Measurements from ENCODE around the gene FSCN2.

Gene FSCN2

DNA sequence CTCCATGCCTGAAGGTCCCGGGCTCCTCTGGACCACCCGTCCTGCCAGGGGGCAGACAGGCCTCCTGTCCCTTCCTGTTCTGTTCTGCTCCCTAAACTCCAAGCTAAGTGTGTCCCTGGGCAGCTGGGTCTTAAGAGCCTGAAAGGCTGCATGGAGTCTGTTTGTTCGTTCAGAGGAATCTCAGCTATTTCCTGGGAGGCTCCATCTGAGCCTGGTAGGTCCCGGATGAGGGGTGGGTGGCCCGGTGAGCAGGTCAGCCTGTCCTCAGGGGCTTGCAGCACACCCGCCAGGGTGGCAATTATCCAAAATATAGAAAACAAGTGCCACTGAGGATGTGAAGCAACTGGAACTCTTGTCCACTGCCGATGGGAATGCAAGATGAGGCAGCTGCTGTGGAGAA is 28.1 kb upstream of the FSCN2 start:
- Mint-ChIP-seq H3K36me3 (ENCODE audit: low read depth) (no peaks in the 10 kb centered on the region), H3K4me1 (ENCODE audit: low read depth) (no peaks in the 10 kb centered on the region), H3K9me3 (no peaks in the 10 kb centered on the region), H3K27ac (no peak overlapping the region), H3K27me3 (ENCODE audit: low read depth) (peaks cover 30% of the 10 kb centered on the region), H3K4me3 (no peak overlapping the region)

GRCh38 chr17:81502471-81503017 is 25.6 kb upstream of the FSCN2 start:
- H3K36me3 Mint-ChIP-seq (ENCODE audit: low read depth): peaks cover under 1% of the 10 kb centered on the region
- no peak overlapping the region for H3K4me3 Mint-ChIP-seq
- H3K9me3 Mint-ChIP-seq: no peaks in the 10 kb centered on the region
- H3K27me3 Mint-ChIP-seq (ENCODE audit: low read depth): peaks cover 29% of the 10 kb centered on the region
- H3K4me1 Mint-ChIP-seq (ENCODE audit: low read depth): peaks cover 1% of the 10 kb centered on the region
- no peak overlapping the region for H3K27ac Mint-ChIP-seq

DNA sequence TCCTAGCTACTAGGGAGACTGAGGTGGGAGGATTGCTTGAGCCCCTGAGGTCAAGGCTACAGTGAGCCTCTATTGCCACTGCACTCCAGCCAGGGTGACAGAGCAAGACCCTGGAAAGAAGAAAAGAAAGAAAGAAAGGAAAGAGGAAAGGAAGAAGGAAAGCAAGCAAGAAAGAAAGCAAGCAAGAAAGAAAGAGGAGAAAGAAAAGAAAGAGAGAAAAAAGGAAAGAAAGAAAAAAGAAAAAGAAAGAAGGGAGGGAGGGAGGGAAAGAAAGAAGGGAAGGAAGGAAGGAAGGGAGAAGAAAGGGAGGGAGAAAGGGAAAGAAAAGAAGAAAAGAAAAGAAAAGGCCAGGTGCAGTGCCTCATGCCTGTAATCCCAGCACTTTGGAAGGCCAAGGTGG is 24.6 kb upstream of the FSCN2 start:
- no peak overlapping the region for H3K27ac Mint-ChIP-seq
- peaks cover 29% of the 10 kb centered on the region for H3K27me3 Mint-ChIP-seq (ENCODE audit: low read depth)
- no peaks in the 10 kb centered on the region for H3K9me3 Mint-ChIP-seq
- H3K4me3 Mint-ChIP-seq: no peak overlapping the region
- peaks cover 9% of the 10 kb centered on the region for H3K36me3 Mint-ChIP-seq (ENCODE audit: low read depth)
- H3K4me1 Mint-ChIP-seq (ENCODE audit: low read depth): peaks cover 4% of the 10 kb centered on the region

DNA sequence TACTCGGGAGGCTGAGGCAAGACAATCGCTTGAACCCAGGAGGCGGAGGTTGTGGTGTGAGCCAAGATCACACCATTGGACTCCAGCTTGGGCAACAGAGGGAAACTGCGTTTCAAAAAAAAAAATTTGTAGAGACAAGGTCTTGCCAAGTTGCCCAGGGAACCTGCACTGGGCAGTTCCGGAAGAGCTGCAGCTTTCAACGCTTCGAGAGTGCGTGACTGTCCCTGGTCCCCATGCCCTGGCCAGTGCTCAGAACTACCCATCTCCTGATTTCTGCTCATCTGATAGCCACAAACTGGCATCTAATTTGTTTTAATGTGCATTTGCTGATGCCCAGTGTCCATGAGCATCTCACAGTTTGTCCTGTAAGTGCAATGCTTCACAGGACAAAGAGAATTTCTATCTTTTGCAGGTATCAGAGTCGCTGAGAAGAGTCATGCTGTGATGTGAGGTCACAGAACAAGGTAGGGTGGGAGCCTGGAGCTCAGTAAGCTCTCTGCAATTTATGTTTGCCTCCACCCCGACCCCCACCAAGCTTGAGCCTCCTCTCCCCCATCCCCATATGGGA is 19.5 kb upstream of the FSCN2 start:
- H3K4me1 Mint-ChIP-seq (ENCODE audit: low read depth): peaks cover 20% of the 10 kb centered on the region
- H3K27me3 Mint-ChIP-seq (ENCODE audit: low read depth): peaks cover 12% of the 10 kb centered on the region
- H3K4me3 Mint-ChIP-seq: peak overlapping the region; percentile 96
- H3K27ac Mint-ChIP-seq: peak overlapping the region; percentile 86
- H3K36me3 Mint-ChIP-seq (ENCODE audit: low read depth): peaks cover 45% of the 10 kb centered on the region
- no peaks in the 10 kb centered on the region for H3K9me3 Mint-ChIP-seq

DNA sequence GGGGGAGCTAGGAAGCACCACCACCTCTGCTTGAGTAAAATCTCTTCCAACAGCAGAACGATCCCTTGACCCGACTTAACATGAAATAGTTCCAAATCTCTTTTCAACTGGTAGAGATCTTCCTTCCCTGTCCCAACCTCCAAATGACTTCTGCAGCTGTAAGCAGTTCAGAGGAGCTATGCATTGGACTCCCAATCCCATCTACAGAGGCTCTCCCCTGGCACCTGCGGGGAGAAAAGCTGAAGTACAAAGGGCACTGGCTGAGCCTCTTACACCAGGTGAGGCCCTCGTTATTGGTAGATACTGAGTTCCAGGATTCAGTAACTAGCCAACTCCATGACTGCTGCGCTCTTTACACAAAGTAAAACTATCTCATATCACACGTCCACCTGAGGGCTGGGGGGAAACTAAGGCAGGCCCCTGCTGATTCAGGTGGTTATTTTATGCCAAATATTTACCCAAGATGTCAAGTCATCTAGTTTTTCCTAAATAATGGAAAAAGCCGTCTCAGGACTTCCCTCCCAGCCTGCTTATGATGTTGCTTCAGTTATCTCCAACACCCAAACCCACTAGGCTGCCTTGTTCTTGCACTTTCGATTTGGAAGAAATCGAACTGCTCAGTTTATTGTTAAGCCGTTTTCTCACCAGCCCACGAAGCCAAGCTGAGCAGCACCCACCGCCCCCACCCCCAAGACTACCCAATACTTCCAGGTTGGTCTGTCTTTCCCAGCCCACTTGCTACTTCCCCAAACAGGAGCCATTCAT is 18.8 kb upstream of the FSCN2 start:
- Mint-ChIP-seq H3K27ac (peak overlapping the region; percentile 86), H3K9me3 (no peaks in the 10 kb centered on the region), H3K27me3 (ENCODE audit: low read depth) (peaks cover 7% of the 10 kb centered on the region), H3K4me3 (peak overlapping the region; percentile 96), H3K36me3 (ENCODE audit: low read depth) (peaks cover 45% of the 10 kb centered on the region), H3K4me1 (ENCODE audit: low read depth) (peaks cover 20% of the 10 kb centered on the region)

DNA sequence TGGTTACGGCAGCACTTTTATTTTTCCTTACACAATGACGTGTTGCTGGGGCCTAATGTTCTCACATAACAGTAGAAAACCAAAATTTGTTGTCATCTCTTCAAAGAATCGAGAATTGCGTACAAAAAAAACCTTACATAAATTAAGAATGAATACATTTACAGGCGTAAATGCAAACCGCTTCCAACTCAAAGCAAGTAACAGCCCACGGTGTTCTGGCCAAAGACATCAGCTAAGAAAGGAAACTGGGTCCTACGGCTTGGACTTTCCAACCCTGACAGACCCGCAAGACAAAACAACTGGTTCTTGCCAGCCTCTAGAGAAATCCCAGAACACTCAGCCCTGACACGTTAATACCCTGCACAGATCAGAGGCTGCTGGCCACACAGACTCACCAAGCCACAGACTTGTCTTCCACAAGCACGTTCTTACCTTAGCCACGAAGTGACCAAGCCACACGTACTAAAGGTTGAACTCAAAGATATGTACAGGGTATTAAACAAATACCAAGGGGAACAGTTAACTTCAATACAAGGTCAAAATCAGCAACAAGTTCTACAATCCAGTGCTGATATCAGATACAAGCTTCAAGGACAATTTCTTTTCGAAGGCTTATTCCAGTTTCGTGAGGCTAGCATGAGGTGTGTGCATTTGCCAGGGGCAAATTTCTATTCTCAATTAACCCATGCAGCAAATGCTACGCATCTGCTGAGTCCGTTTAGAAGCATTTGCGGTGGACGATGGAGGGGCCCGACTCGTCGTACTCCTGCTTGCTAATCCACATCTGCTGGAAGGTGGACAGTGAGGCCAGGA is 18.0 kb upstream of the FSCN2 start:
- H3K27me3 Mint-ChIP-seq (ENCODE audit: low read depth): peaks cover 3% of the 10 kb centered on the region
- H3K9me3 Mint-ChIP-seq: no peaks in the 10 kb centered on the region
- peak overlapping the region; percentile 96 for H3K4me3 Mint-ChIP-seq
- peaks cover 20% of the 10 kb centered on the region for H3K4me1 Mint-ChIP-seq (ENCODE audit: low read depth)
- peaks cover 45% of the 10 kb centered on the region for H3K36me3 Mint-ChIP-seq (ENCODE audit: low read depth)
- H3K27ac Mint-ChIP-seq: peak overlapping the region; percentile 86

DNA sequence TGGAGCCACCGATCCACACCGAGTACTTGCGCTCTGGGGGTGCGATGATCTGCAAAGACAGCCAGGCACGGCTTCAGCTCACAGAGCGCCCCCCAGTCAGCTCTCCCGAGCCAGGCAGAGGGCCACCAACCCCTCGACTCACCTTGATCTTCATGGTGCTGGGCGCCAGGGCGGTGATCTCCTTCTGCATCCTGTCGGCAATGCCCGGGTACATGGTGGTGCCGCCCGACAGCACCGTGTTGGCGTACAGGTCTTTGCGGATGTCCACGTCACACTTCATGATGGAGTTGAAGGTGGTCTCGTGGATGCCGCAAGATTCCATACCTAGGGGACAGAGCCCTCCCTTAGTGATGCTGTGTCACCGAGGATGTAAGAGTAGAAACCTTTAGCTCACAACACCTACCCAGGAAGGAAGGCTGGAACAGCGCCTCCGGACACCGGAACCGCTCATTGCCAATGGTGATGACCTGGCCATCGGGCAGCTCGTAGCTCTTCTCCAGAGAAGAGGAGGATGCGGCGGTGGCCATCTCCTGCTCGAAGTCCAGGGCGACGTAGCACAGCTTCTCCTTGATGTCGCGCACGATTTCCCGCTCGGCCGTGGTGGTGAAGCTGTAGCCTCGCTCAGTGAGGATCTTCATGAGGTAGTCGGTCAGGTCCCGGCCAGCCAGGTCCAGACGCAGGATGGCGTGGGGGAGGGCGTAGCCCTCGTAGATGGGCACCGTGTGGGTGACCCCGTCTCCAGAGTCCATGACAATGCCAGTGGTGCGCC is 17.2 kb upstream of the FSCN2 start:
- Mint-ChIP-seq H3K36me3 (ENCODE audit: low read depth) (peaks cover 45% of the 10 kb centered on the region), H3K4me1 (ENCODE audit: low read depth) (peaks cover 20% of the 10 kb centered on the region), H3K27ac (peak overlapping the region; percentile 86), H3K9me3 (no peaks in the 10 kb centered on the region), H3K27me3 (ENCODE audit: low read depth) (no peaks in the 10 kb centered on the region), H3K4me3 (peak overlapping the region; percentile 96)

GRCh38 chr17:81511554-81511803 is 16.7 kb upstream of the FSCN2 start:
- H3K4me3 Mint-ChIP-seq: peak overlapping the region; percentile 96
- H3K27me3 Mint-ChIP-seq (ENCODE audit: low read depth): no peaks in the 10 kb centered on the region
- H3K27ac Mint-ChIP-seq: peak overlapping the region; percentile 86
- H3K4me1 Mint-ChIP-seq (ENCODE audit: low read depth): peaks cover 22% of the 10 kb centered on the region
- peaks cover 45% of the 10 kb centered on the region for H3K36me3 Mint-ChIP-seq (ENCODE audit: low read depth)
- H3K9me3 Mint-ChIP-seq: no peaks in the 10 kb centered on the region

- Mint-ChIP-seq H3K4me1 (ENCODE audit: low read depth) (peaks cover 25% of the 10 kb centered on the region), H3K9me3 (no peaks in the 10 kb centered on the region), H3K27me3 (ENCODE audit: low read depth) (no peaks in the 10 kb centered on the region), H3K4me3 (peak overlapping the region; percentile 96), H3K36me3 (ENCODE audit: low read depth) (peaks cover 45% of the 10 kb centered on the region), H3K27ac (peak overlapping the region; percentile 86)
Observed at GRCh38 chr17:81511804-81512561, 16.2 kb upstream of the FSCN2 start.

GRCh38 chr17:81512562-81513371 is 15.4 kb upstream of the FSCN2 start, which contains the start of gene ACTG1:
Gene ACTG1, minus strand, starts transcription at chr17:81512799. Its CDS starts 445 bp downstream, at chr17:81512354.
- no peaks in the 10 kb centered on the region for H3K27me3 Mint-ChIP-seq (ENCODE audit: low read depth)
- H3K9me3 Mint-ChIP-seq: no peaks in the 10 kb centered on the region
- H3K27ac Mint-ChIP-seq: peak within 1 kb of the TSS; percentile 90
- peak within 1 kb of the TSS; percentile 96 for H3K4me3 Mint-ChIP-seq
- peaks cover 22% of the 10 kb centered on the region for H3K4me1 Mint-ChIP-seq (ENCODE audit: low read depth)
- peaks cover 42% of the 10 kb centered on the region for H3K36me3 Mint-ChIP-seq (ENCODE audit: low read depth)

DNA sequence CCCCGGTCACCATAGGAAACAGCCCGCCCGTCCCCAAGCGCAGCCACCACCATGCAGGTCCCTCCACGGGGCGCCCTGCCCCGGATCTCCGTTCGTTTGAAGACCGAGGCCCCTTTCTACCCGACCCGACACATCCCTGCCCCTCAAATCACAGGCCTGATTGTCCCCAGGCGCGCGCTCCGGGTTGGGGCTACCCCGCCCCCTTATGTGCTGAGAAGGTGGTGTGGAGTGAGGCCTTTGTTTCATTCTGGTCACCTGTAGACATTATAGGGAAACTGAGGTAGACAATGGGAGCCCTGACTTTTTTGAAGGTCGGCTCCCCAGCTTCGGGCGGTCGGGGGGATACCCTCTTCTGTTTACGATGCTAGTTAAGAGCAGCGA is 14.8 kb upstream of the FSCN2 start:
- no peaks in the 10 kb centered on the region for H3K9me3 Mint-ChIP-seq
- H3K27ac Mint-ChIP-seq: peak overlapping the region; percentile 90
- H3K4me3 Mint-ChIP-seq: peak overlapping the region; percentile 86
- peaks cover 24% of the 10 kb centered on the region for H3K4me1 Mint-ChIP-seq (ENCODE audit: low read depth)
- peaks cover 38% of the 10 kb centered on the region for H3K36me3 Mint-ChIP-seq (ENCODE audit: low read depth)
- no peaks in the 10 kb centered on the region for H3K27me3 Mint-ChIP-seq (ENCODE audit: low read depth)

- peaks cover 22% of the 10 kb centered on the region for H3K4me1 Mint-ChIP-seq (ENCODE audit: low read depth)
- peak overlapping the region; percentile 90 for H3K27ac Mint-ChIP-seq
- H3K36me3 Mint-ChIP-seq (ENCODE audit: low read depth): peaks cover 34% of the 10 kb centered on the region
- H3K27me3 Mint-ChIP-seq (ENCODE audit: low read depth): no peaks in the 10 kb centered on the region
- H3K9me3 Mint-ChIP-seq: no peaks in the 10 kb centered on the region
- H3K4me3 Mint-ChIP-seq: peak overlapping the region; percentile 86
Observed at GRCh38 chr17:81513753-81514488, 14.3 kb upstream of the FSCN2 start.

GRCh38 chr17:81514489-81514738 is 13.8 kb upstream of the FSCN2 start:
- peak overlapping the region; percentile 74 for H3K27ac Mint-ChIP-seq
- H3K36me3 Mint-ChIP-seq (ENCODE audit: low read depth): peaks cover 29% of the 10 kb centered on the region
- peak overlapping the region; percentile 67 for H3K4me3 Mint-ChIP-seq
- peaks cover 17% of the 10 kb centered on the region for H3K4me1 Mint-ChIP-seq (ENCODE audit: low read depth)
- no peaks in the 10 kb centered on the region for H3K27me3 Mint-ChIP-seq (ENCODE audit: low read depth)
- H3K9me3 Mint-ChIP-seq: no peaks in the 10 kb centered on the region

Data from T-helper 1 cell treated with Interleukin-12 subunit alpha and Interleukin-12 subunit beta and Interleukin-4 antibody, amounts not matched to agents 30 μg/mL and 1 μg/mL, for 36 hours (primary cell).